Dedifferentiated amniotic fluid mesenchymal stem cell (primary cell): ENCODE measurements around the gene RNF130.

Experiments used
- DNase-seq: peaks from one replicate; pipeline ENCODE4 v3.0.0-alpha.2; 2016; ENCODE audit errors: extremely low spot score

The RNF130 gene

GRCh38 chr5:179916523-179916922, 155.0 kb downstream of the RNF130 start:
- no peak for DNase-seq

- no peak for DNase-seq
Observed at GRCh38 chr5:179915406-179915935, 156.1 kb downstream of the RNF130 start.

- DNase-seq, result no peak
Observed at GRCh38 chr5:179914032-179914755, 157.4 kb downstream of the RNF130 start.

GRCh38 chr5:179913461-179913860, 158.1 kb downstream of the RNF130 start:
- no peak for DNase-seq

- no peak for DNase-seq
Observed at GRCh38 chr5:179912951-179913350, 158.6 kb downstream of the RNF130 start.

GRCh38 chr5:179912386-179912785, 159.2 kb downstream of the RNF130 start:
- no peak for DNase-seq

- DNase-seq, result no peak
Observed at GRCh38 chr5:179909224-179909623, 162.3 kb downstream of the RNF130 start.

GRCh38 chr5:179908528-179908927, 163.0 kb downstream of the RNF130 start:
- DNase-seq, result no peak

- DNase-seq, result peak; percentile 30
Observed at GRCh38 chr5:179907556-179908324, 163.8 kb downstream of the RNF130 start, which contains the start of gene TBC1D9B. Gene TBC1D9B, minus strand, starts transcription at chr5:179907897. Its CDS starts 76 bp downstream, at chr5:179907821.

GRCh38 chr5:179906795-179907555, 164.6 kb downstream of the RNF130 start:
- no peak for DNase-seq

- no peak for DNase-seq
Observed at GRCh38 chr5:179906294-179906794, 165.2 kb downstream of the RNF130 start.

- no peak for DNase-seq
Observed at GRCh38 chr5:179905161-179905560, 166.4 kb downstream of the RNF130 start.
